GM18907 (cell line): ENCODE results near the gene COX6A2.
"Not testable (repeated sequence)": the region's sequence is repeated elsewhere in the genome, so short reads cannot be mapped to it uniquely, and the experiment has no call there.

Experiments
- ATAC-seq: cut with Tn5 transposase; IDR thresholded peaks from one replicate; pipeline ENCODE4 v1.9.1; 2021; ENCODE audit warnings: mild to moderate bottlenecking, moderate library complexity; ENCODE audit not compliant: unreplicated experiment

COX6A2 gene

GRCh38 chr16:31461921-31462804 lies 34.0 kb upstream of the COX6A2 start:
- ATAC-seq: no peak

GRCh38 chr16:31461201-31461920 lies 33.2 kb upstream of the COX6A2 start:
- ATAC-seq: no peak

GRCh38 chr16:31460582-31461002 lies 32.4 kb upstream of the COX6A2 start:
- no peak for ATAC-seq

- peak; percentile 74 for ATAC-seq
These were observed 31.8 kb upstream of the COX6A2 start for GRCh38 chr16:31459687-31460581.

GRCh38 chr16:31458844-31459686 lies 30.9 kb upstream of the COX6A2 start, which contains the start of gene ARMC5:
Gene ARMC5, plus strand, starts transcription at chr16:31459501. Its CDS starts 24 bp downstream, at chr16:31459525.
- peak; percentile 82 for ATAC-seq

GRCh38 chr16:31458073-31458843 lies 30.1 kb upstream of the COX6A2 start:
- peak; percentile 18 for ATAC-seq

- no peak for ATAC-seq
These were observed 28.8 kb upstream of the COX6A2 start for GRCh38 chr16:31456988-31457360.

- ATAC-seq: no peak
These were observed 27.6 kb upstream of the COX6A2 start for GRCh38 chr16:31455601-31456314.

- no peak for ATAC-seq
These were observed 25.4 kb upstream of the COX6A2 start for GRCh38 chr16:31453255-31454204.

GRCh38 chr16:31452631-31453106 lies 24.5 kb upstream of the COX6A2 start:
- ATAC-seq: no peak

GRCh38 chr16:31451681-31452351 lies 23.7 kb upstream of the COX6A2 start:
- peak; percentile 59 for ATAC-seq

- ATAC-seq: no peak
These were observed 23.0 kb upstream of the COX6A2 start for GRCh38 chr16:31451201-31451600.

GRCh38 chr16:31445931-31446330 lies 17.8 kb upstream of the COX6A2 start:
- not testable (repeated sequence) for ATAC-seq

GRCh38 chr16:31441956-31442355 lies 13.8 kb upstream of the COX6A2 start:
- no peak for ATAC-seq

GRCh38 chr16:31440516-31441184 lies 12.5 kb upstream of the COX6A2 start:
- no peak for ATAC-seq

GRCh38 chr16:31439519-31439918 lies 11.4 kb upstream of the COX6A2 start:
- ATAC-seq: no peak
